NOMO-1 treated with DMSO at 0.1 percent for 48 hours (cell line): Measurements from ENCODE around the gene WNT8B.

Source experiments
- DNase-seq: peaks from one replicate; lab custom pipeline; 2025; ENCODE audit not compliant: unreplicated experiment; lab: John Stamatoyannopoulos, UW

Gene WNT8B

DNA sequence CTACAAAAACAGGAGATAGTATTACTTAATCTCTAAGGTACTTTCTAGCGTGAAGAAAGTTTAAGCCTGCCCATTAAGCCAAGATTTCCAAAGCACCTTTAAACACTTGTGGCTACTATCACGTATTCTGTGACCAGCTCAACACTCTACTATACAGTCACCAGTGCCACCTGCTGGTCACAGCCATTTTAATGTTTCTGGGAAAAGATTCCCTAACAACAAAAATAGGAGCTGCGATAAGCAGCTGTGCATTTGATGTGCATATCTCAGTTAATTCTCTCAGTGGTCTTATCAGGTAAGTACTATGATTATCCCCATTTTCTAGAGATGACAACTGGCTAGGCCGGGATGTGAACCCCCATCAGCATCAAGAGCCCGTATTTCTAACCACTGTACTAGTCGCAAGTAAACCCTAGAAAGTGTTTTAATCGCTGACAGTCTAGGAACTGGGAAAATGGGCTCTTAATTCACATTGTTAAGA lies 56.0 kb downstream of the WNT8B start:
- peak; percentile 41 for DNase-seq

DNA sequence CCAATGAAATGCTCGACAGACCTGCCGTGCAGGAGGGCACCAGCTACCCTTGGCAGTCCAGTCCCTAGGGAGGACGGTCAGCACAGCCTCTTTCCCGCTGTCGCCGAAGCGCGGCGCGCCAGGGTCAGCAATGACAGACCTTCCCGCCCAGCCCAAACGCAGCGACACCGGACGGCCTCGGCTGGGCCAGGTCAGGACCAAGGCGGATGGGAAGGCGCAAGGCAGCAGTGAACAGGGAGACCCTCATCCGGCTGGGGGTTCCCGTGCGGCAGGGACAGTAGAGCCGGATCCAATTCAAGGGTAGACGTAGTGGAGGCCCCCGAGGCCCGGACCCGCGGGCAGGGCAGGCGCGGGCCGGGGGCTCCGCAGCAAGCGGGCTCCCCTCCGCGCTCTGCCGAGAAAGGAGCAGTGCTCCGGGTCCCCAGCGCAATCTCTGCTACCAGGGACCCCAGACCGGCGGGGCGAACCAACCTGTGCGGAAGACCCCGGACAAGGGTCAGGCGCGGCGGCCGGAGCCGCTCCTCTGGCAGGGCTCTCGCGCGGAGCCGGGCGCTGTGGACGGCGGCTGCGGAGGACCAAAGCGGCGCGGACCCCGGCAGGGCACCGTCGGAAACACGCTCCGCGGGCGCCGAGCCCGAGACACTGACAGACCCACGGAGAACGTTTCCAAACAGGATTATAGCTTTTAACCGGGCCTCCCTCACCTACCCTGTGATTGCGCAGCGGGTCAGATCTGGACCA lies 56.7 kb downstream of the WNT8B start, which contains the start of gene SEC31B:
TSS of gene SEC31B (minus strand) at position 551 of the 741 bp plus-strand sequence. CDS start 2,909 bp downstream, outside the sequence.
- DNase-seq, result no peak

DNA sequence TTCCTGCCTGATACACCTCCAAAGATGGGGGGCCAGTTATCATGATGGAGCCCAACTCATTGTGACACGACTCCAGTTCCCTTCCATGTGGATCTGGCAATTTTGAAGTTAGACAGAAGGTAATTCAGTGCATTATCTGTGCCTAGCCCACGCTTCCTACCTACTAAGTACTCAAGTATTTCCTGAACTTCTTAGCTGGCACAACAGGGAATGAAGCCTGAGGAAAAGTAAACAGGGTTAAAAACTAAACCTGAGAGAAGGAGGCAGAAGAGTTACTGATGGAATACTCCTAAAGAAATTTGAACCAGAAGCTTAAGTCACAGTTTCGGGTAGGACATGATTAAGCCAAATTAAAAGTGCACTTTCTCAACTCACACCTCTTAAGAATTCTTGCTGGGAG lies 58.0 kb downstream of the WNT8B start:
- no peak for DNase-seq

DNA sequence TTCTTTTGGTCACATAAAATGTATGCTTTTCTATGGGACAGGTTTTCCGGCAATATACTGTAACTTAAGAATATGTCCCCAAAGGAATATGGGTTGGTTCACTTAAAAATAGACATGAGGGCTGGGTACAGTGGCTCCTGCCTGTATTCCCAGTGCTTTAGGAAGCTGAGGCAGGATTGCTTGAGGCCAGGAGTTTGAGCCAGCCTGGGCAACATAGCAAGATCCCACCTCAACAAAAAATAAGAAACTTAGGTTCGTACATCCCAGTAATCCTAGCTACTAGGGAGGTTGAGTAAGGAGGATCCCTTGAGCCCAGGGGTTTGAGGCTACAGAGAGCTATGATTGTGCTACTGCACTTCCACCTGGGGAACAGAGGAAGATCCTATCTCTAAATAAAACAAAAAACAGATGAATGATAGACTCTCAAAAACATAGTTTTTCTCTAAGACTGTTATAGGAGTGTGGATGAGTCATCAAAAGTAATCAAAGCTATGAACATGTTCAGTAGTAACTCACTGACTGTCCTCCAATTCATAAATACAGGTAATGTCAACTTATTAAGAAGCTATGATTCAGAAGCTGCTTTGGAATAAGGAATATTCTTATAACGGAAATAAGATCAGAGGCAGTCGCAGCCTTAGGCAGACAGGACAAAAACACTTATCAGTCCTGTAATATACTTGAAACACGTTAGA lies 59.4 kb downstream of the WNT8B start:
- DNase-seq, result no peak

DNA sequence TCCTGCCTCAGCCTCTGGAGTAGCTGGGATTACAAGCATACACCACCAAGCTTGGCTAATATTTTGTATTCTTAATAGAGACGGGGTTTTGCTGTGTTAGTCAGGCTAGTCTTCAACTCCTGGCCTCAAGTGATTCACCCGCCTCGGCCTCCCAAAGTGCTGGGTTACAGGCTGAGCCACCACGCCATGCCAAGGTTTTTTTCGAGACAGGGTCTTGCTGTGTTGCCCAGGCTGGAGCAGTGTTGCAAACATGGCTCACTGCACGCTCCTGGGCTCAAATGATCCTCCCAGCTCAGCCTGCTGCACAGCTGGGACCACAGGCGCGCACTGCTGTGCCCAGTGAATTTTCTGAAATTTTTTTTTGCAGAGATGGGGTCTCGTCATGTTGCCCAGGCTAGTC lies 60.1 kb downstream of the WNT8B start:
- DNase-seq, result no peak

DNA sequence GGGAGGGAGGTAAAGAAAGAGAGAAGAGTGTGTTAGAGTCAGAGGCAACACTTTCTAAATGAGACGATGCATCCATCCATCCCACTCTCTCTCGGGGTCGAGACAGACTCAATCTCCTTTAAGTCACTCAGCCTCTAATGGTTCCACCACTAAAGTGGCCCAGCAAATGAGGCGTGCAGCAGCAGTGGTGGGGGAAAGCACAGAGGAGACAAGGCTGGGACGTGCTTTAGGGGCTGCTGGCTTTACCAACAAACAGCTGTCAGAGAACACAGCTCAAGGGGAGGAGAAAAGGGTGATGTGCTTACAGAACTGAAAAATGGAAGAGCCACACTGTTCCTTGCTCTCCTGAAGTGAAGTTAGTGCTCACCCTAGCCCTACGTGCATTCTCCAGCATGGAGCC lies 61.4 kb downstream of the WNT8B start:
- no peak for DNase-seq

DNA sequence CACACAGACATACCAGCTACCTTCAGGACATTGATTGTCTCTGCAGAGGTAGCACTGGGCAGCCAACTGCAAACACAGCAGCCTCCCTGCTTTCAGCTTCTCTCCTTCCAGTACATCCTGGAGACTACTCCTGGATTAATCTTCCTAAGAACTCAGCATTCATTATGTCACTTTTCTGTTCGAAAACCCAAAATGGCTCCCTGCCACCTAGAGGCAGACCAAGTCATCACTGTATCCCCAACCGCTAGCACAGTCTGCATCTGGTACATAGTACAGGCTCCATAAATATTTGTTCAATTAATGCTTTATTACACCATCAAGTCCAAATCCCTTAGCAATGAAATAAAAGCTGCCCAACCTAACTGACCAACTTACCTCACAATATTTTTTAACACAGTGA lies 61.8 kb downstream of the WNT8B start:
- DNase-seq, result no peak

DNA sequence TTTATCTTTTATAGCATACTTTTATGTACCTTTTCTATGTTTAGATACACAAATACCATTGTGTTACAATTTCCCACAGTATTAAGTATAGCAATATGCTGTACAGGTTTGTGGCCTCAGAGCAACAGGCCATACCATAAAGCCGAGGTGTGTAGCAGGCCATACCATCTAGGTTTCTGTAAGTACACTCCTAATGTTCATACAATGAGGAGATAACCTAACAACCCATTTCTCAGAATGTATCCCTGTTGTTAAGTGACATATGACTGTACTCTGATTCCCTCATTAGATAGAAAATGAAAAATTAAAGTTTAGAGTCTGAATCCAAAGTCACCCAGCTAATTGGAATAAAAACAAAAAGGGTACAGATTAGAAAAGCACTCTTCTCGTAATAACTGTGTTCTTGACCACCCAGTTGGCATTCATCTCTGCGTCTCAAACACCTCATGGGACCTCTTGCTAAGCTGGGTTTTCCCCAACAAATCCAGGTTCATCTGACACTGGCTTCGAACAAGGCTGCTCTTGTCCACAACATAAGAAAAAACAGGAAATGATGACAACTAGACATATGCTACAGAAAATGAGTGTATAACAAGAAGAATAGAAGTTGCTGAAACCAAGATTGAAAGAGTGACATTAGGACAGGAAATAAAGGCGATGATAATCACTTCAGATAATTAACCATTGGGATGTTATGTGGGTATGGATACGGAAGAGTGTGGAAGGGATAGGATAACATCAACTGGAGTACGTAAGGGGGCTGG lies 65.5 kb downstream of the WNT8B start:
- DNase-seq, result peak; percentile 5

DNA sequence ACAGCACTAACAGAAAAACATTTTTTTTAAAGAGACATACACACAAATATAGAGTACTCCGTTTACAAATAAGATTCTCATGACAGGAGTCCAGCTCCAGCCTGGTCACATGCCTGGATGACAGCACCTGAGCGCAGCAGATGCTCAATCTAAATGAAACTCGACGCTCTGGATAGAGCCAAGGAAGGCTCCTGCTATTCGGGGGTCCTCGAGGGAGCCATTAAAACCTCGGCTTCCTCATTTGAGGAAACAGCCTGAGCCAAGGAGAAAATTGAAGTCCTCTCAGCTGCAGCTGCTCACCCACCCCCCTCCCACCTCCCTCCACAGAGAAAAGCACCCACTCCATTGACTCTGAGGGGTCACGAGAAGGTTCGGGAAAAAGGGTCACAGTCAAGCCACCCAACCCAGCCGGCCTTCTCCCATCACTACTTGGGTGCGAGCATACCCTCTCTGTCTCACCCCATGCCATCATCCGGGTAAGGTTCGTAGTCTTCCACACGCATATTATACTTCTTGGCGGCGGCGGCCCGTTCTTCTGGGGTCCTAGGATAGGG lies 66.2 kb downstream of the WNT8B start:
- no peak for DNase-seq

DNA sequence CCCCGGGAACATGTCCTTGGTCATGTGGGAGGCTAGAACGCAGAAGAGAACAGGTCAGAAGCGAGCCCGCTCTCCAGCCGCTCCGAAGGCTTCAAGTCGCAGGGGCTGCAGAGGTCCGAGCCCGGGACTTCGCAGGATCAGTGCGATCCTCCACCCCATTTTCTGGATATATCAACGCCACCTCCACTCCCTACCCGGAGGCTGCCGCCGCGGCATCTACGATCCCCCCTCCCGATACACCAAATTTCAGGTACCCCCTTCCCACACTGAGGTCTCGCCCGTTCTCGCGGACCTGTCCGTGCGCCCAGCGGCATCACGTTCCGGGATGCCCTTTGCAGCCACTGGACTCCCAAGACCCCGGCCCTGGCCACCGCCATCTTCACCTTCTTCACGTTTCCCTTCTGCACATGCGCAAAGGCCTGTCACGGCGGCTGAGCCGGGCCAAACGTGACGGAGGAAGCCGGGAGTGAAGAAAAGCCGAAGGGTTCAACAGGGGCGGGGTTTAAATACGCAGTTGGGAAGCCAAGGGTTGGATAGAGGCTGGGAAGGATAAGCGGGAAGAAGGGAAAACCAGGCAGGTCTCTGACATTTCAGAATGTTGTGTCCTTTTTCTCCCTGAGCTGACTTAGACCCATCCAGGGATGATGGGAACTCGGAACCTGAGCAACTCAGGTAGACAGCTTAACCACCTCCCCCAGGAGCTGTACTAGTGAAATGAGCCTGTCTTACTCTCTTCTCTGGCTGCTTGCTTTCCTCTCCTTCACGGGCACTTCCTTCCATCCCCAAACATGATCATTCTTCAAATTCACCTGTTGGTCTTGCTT lies 66.9 kb downstream of the WNT8B start, which contains the start of gene NDUFB8:
TSS of gene NDUFB8 (minus strand) at position 397 of the 824 bp plus-strand sequence. CDS start at position 377, 20 bp downstream.
- peak; percentile 40 for DNase-seq

DNA sequence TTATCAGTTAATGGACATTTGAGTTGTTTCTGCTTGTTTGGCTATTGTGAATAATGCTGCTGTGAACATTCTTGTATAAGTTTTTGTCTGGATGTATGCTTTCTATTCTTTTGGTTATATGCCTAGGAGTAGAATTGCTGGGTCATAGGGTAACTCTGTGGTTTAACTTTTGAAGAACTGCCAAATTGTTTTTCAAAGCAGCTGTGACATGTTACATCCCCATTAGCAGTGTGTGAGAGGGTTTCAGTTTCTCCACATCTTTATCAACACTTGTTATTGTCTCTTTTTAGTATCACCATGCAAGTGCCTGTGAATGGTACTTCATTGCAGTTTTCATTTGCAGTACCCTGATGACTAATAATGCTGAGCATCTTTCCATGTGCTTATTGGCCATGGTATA lies 69.0 kb downstream of the WNT8B start:
- DNase-seq, result no peak
